ENCODE data around the gene BRAP. TPM values are rescaled to one million over a fixed set of nuclear protein-coding genes. Genes with fewer than 3 reads are reported as not detected.
"Not testable (repeated sequence)": the region's sequence is repeated elsewhere in the genome, so short reads cannot be mapped to it uniquely, and the experiment has no call there.

The BRAP gene
- 12.6 and 16.9 TPM in 2 replicates for total RNA-seq

- peak; percentile 81 to 95 for DNase-seq (ENCODE audit: low read depth in 2 of 2)
These were observed at the start of gene BRAP, which contains the start of gene ACAD10 for GRCh38 chr12:111685811-111686573. TSS of gene BRAP (minus strand) at chr12:111685956. CDS start at chr12:111685792, 164 bp downstream. TSS of gene ACAD10 (plus strand) at chr12:111686053. CDS start at chr12:111692710, 6,657 bp downstream.

- DNase-seq (ENCODE audit: low read depth in 2 of 2) = no peak
These were observed 47.7 kb upstream of the BRAP start for GRCh38 chr12:111733340-111733915.

- no peak for DNase-seq (ENCODE audit: low read depth in 2 of 2)
These were observed 47.0 kb upstream of the BRAP start for GRCh38 chr12:111732786-111733185.

GRCh38 chr12:111730420-111730819 lies 44.7 kb upstream of the BRAP start:
- no peak for DNase-seq (ENCODE audit: low read depth in 2 of 2)

GRCh38 chr12:111728795-111729194 lies 43.0 kb upstream of the BRAP start:
- DNase-seq (ENCODE audit: low read depth in 2 of 2) = no peak

- not testable (repeated sequence) for DNase-seq (ENCODE audit: low read depth in 2 of 2)
These were observed 38.0 kb upstream of the BRAP start for GRCh38 chr12:111723646-111724360.

- no peak for DNase-seq (ENCODE audit: low read depth in 2 of 2)
These were observed 34.7 kb upstream of the BRAP start for GRCh38 chr12:111720457-111720856.

GRCh38 chr12:111719316-111719715 lies 33.6 kb upstream of the BRAP start:
- DNase-seq (ENCODE audit: low read depth in 2 of 2) = not testable (repeated sequence)

GRCh38 chr12:111715279-111715678 lies 29.5 kb upstream of the BRAP start:
- DNase-seq (ENCODE audit: low read depth in 2 of 2) = peak; percentile 67 to 72

GRCh38 chr12:111706145-111706544 lies 20.4 kb upstream of the BRAP start:
- no peak for DNase-seq (ENCODE audit: low read depth in 2 of 2)

- no peak for DNase-seq (ENCODE audit: low read depth in 2 of 2)
These were observed 19.9 kb upstream of the BRAP start for GRCh38 chr12:111705672-111706071.

GRCh38 chr12:111699962-111700361 lies 14.2 kb upstream of the BRAP start:
- DNase-seq (ENCODE audit: low read depth in 2 of 2) = no peak

- no peak for DNase-seq (ENCODE audit: low read depth in 2 of 2)
These were observed 8.1 kb upstream of the BRAP start for GRCh38 chr12:111693818-111694217.

GRCh38 chr12:111692575-111693210 lies 6.9 kb upstream of the BRAP start:
- DNase-seq (ENCODE audit: low read depth in 2 of 2) = peak in 1 of 2 donors; percentile 23

- DNase-seq (ENCODE audit: low read depth in 2 of 2) = no peak
These were observed 5.5 kb upstream of the BRAP start for GRCh38 chr12:111691262-111691661.

- no peak for DNase-seq (ENCODE audit: low read depth in 2 of 2)
These were observed 2.2 kb upstream of the BRAP start for GRCh38 chr12:111687952-111688351.

GRCh38 chr12:111687255-111687654 lies 1.5 kb upstream of the BRAP start:
- peak; percentile 16 to 40 for DNase-seq (ENCODE audit: low read depth in 2 of 2)

- peak in 1 of 2 donors; percentile 23 for DNase-seq (ENCODE audit: low read depth in 2 of 2)
These were observed 884 bp upstream of the BRAP start for GRCh38 chr12:111686574-111687105.

- DNase-seq (ENCODE audit: low read depth in 2 of 2) = peak in 1 of 2 donors; percentile 41
These were observed 390 bp downstream of the BRAP start for GRCh38 chr12:111685322-111685810.

- DNase-seq (ENCODE audit: low read depth in 2 of 2) = peak in 1 of 2 donors; percentile 2
These were observed 1.1 kb downstream of the BRAP start for GRCh38 chr12:111684485-111685198.

- no peak for DNase-seq (ENCODE audit: low read depth in 2 of 2)
These were observed 8.6 kb downstream of the BRAP start for GRCh38 chr12:111677186-111677585.
